PC-3 (cell line): ENCODE measurements around the gene TRPM5. TPM values are rescaled to one million over a fixed set of nuclear protein-coding genes. Genes with fewer than 3 reads are reported as not detected.

Experiments used
- ATAC-seq: fragments of 200-7000 bp; cut with Tn5 transposase; 2 replicates; pipeline ENCODE4 v1.9.1; 2020; ENCODE audit warnings: mild to moderate bottlenecking, moderate library complexity
- BruUV-seq: library from RNA; stranded (reverse); fragments of 400-500 nt; replicated peaks from 2 replicates; lab custom pipeline; 2021; lab: Mats Ljungman, UMichigan
- CTCF ChIA-PET: fragments of 300-600 bp; sonication (Branson Sonifier 250); formaldehyde crosslinking; loops from one replicate; lab custom pipeline; 2022; ENCODE audit warnings: antibody characterized with exemption; lab: Charles Lee
- POLR2A ChIA-PET: fragments of 300-600 bp; sonication (Branson Sonifier 250); formaldehyde crosslinking; loops from one replicate; lab custom pipeline; 2022; ENCODE audit warnings: antibody characterized with exemption; ENCODE audit not compliant: unreplicated experiment; lab: Charles Lee
- DNase-seq: peaks from one replicate; pipeline ENCODE4 v3.0.0-alpha.2; 2015
- H2AFZ ChIP-seq: fragments of 300-600 bp; sonication (generic); 2 replicates; pipeline ENCODE4 v1.6.0; 2016; ENCODE audit warnings: antibody characterized with exemption, low read length
- H3F3A ChIP-seq: fragments of 300-600 bp; sonication (generic); one replicate; pipeline ENCODE4 v1.6.0; 2017; ENCODE audit warnings: antibody characterized with exemption, low read length, control low read depth, mild to moderate bottlenecking; ENCODE audit not compliant: unreplicated experiment
- H3K27ac ChIP-seq: fragments of 300-600 bp; sonication (generic); 2 replicates; pipeline ENCODE4 v1.5.1; 2016; ENCODE audit warnings: mild to moderate bottlenecking, low read length
- H3K27me3 ChIP-seq: fragments of 300-600 bp; sonication (generic); 2 replicates; pipeline ENCODE4 v1.6.1; 2016; ENCODE audit warnings: low read length, mixed read lengths
- H3K36me3 ChIP-seq: fragments of 300-600 bp; sonication (generic); 2 replicates; pipeline ENCODE4 v1.6.1; 2016; ENCODE audit warnings: low read depth, mixed run types, low read length, mixed read lengths
- H3K4me1 ChIP-seq: fragments of 300-600 bp; sonication (generic); 2 replicates; pipeline ENCODE4 v1.5.1; 2016; ENCODE audit warnings: low read length; ENCODE audit not compliant: insufficient read depth
- H3K4me2 ChIP-seq: fragments of 300-600 bp; sonication (generic); 2 replicates; pipeline ENCODE4 v1.6.0; 2016; ENCODE audit warnings: low read length
- H3K4me3 ChIP-seq: fragments of 300-600 bp; sonication (generic); 2 replicates; pipeline ENCODE4 v1.5.1; 2016; ENCODE audit warnings: mild to moderate bottlenecking, low read length, mixed read lengths
- H3K79me2 ChIP-seq: fragments of 300-600 bp; sonication (generic); 2 replicates; pipeline ENCODE4 v1.6.1; 2017; ENCODE audit warnings: low read length, mixed read lengths
- H3K9ac ChIP-seq: fragments of 300-600 bp; sonication (generic); 2 replicates; pipeline ENCODE4 v1.6.0; 2016; ENCODE audit warnings: mild to moderate bottlenecking, low read length
- H3K9me2 ChIP-seq: fragments of 300-600 bp; sonication (generic); replicated peaks from 2 replicates; pipeline ENCODE4 v1.6.1; 2016; ENCODE audit warnings: mixed run types, low read length, mixed read lengths
- H3K9me3 ChIP-seq: fragments of 300-600 bp; sonication (generic); 2 replicates; pipeline ENCODE4 v1.6.1; 2016; ENCODE audit warnings: low read length, mixed read lengths
- H4K20me1 ChIP-seq: fragments of 300-600 bp; sonication (generic); 2 replicates; pipeline ENCODE4 v1.6.1; 2016; ENCODE audit warnings: low read length, mixed read lengths
- CTCF ChIP-seq: fragments of 300-600 bp; sonication (generic); conservative IDR thresholded peaks from 2 replicates; pipeline ENCODE4 v1.5.1; 2017; ENCODE audit warnings: antibody characterized with exemption, low read depth, mild to moderate bottlenecking, low read length
- EZH2 ChIP-seq: fragments of 300-600 bp; sonication (generic); IDR thresholded peaks from one replicate; pipeline ENCODE4 v1.6.1; 2017; ENCODE audit warnings: antibody characterized with exemption, mild to moderate bottlenecking, low read length; ENCODE audit not compliant: unreplicated experiment
- EZH2phosphoT487 ChIP-seq: fragments of 300-600 bp; sonication (generic); IDR thresholded peaks from 2 replicates; pipeline ENCODE4 v1.6.1; 2018; ENCODE audit warnings: mild to moderate bottlenecking, antibody characterized with exemption, low read length, borderline replicate concordance
- intact Hi-C: fragments of 100-400 bp; cut with micrococcal nuclease; formaldehyde crosslinking; loops from 2 replicates; pipeline ENCODE4 v1.9.0; 2023
- total RNA-seq: library from RNA; depleted of rRNA; stranded (reverse); fragments of >200 nt; gene quantifications from 2 replicates; pipeline ENCODE4 v1.2.3, GENCODE V29; 2014

Gene TRPM5
- total RNA-seq, 1 experiment from 2014 or later = not detected

- Histone ChIP-seq H3K4me2 (no peak overlapping the region), H3K36me3 (no peaks in the 10 kb centered on the region), H3K4me1 (no peaks in the 10 kb centered on the region), H3K9ac (no peak overlapping the region), H3K9me2 (no peaks in the 10 kb centered on the region), H3K9me3 (no peaks in the 10 kb centered on the region), H3K79me2 (no peaks in the 10 kb centered on the region), H4K20me1 (no peaks in the 10 kb centered on the region), H3K27ac (no peak overlapping the region), H2AFZ (no peak overlapping the region), H3F3A (no peaks in the 10 kb centered on the region), H3K4me3 (no peak overlapping the region), H3K27me3 (no peaks in the 10 kb centered on the region)
- TF ChIP-seq EZH2 = no peak
- no peak for TF ChIP-seq CTCF
- TF ChIP-seq EZH2phosphoT487 = no peak
- DNase-seq (no peak), ATAC-seq (no peak)
- ChIA-PET POLR2A (no interaction called here), CTCF (no interaction called here)
- no TSS peak for BruUV-seq
- intact Hi-C loops = no loop called here
Measured at GRCh38 chr11:2477254-2477653, 32.9 kb upstream of the TRPM5 start.

GRCh38 chr11:2475136-2475918 is 31.0 kb upstream of the TRPM5 start:
- Histone ChIP-seq H3K27me3 (no peaks in the 10 kb centered on the region), H3K4me2 (no peak overlapping the region), H3K36me3 (no peaks in the 10 kb centered on the region), H3K27ac (no peak overlapping the region), H3F3A (no peaks in the 10 kb centered on the region), H3K9me3 (no peaks in the 10 kb centered on the region), H3K9me2 (no peaks in the 10 kb centered on the region), H3K4me3 (no peak overlapping the region), H3K79me2 (no peaks in the 10 kb centered on the region), H4K20me1 (no peaks in the 10 kb centered on the region), H3K9ac (no peak overlapping the region), H3K4me1 (no peaks in the 10 kb centered on the region), H2AFZ (no peak overlapping the region)
- BruUV-seq = no TSS peak
- no peak for TF ChIP-seq EZH2phosphoT487
- no peak for TF ChIP-seq CTCF
- no peak for TF ChIP-seq EZH2
- ChIA-PET CTCF (no interaction called here), POLR2A (no interaction called here)
- ATAC-seq = no peak
- DNase-seq = no peak
- intact Hi-C loops = no loop called here

DNA sequence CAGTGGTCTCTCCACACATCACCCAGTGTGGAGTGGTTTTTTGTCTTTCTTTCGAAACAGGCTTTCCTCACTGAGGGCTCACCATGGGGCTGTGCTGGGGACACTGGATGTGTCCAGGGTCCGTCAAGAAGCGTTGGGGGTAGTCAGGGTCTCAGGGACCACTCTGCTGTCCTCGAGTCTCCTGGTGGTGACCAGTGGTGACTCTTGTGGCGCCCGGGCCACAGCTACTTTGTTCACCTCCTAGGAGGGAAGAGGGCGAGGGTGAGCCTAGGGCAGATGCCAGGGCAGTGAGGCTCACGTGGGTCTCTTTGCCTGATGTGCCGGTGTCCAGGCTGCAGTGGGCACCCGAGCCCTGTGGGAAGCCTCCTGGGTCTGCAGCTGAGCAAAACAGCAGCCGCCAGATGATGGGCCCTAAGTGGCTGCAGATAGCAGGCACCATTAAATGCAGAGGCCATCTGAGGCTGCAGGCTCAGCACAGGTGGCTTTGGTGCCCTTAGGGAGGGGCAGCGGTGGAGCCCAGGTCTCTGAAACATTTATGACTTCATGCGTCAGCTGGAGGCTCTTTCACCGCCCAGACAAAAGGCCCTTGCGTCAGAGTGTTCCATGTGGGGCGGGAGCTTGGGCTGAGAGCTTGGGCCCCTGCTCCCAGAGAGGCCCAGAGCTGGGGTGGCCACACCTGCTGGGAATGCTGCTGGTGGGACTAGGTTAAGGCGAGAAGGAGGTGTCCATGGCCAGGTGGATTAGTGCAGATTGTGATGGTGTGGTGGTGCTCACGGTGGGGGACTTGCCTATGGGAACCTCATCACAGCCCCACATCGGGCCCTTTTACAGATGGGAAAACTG is 30.0 kb upstream of the TRPM5 start:
- DNase-seq (no peak), ATAC-seq (no peak)
- ChIA-PET POLR2A (no interaction called here), CTCF (no interaction called here)
- Histone ChIP-seq H2AFZ (no peak overlapping the region), H3K4me2 (no peak overlapping the region), H3K9me2 (no peaks in the 10 kb centered on the region), H4K20me1 (no peaks in the 10 kb centered on the region), H3K79me2 (no peaks in the 10 kb centered on the region), H3K4me1 (no peaks in the 10 kb centered on the region), H3K27ac (no peak overlapping the region), H3K9me3 (no peaks in the 10 kb centered on the region), H3K36me3 (no peaks in the 10 kb centered on the region), H3K9ac (no peak overlapping the region), H3K27me3 (no peaks in the 10 kb centered on the region), H3F3A (no peaks in the 10 kb centered on the region), H3K4me3 (no peak overlapping the region)
- intact Hi-C loops = no loop called here
- TF ChIP-seq EZH2phosphoT487 = no peak
- TF ChIP-seq CTCF = no peak
- no peak for TF ChIP-seq EZH2
- no TSS peak for BruUV-seq
